ENCODE results near the gene CCDC187.

Gene CCDC187

GRCh38 chr9:136339958-136340310, 36.0 kb upstream of the CCDC187 start:
- no peak for DNase-seq

DNA sequence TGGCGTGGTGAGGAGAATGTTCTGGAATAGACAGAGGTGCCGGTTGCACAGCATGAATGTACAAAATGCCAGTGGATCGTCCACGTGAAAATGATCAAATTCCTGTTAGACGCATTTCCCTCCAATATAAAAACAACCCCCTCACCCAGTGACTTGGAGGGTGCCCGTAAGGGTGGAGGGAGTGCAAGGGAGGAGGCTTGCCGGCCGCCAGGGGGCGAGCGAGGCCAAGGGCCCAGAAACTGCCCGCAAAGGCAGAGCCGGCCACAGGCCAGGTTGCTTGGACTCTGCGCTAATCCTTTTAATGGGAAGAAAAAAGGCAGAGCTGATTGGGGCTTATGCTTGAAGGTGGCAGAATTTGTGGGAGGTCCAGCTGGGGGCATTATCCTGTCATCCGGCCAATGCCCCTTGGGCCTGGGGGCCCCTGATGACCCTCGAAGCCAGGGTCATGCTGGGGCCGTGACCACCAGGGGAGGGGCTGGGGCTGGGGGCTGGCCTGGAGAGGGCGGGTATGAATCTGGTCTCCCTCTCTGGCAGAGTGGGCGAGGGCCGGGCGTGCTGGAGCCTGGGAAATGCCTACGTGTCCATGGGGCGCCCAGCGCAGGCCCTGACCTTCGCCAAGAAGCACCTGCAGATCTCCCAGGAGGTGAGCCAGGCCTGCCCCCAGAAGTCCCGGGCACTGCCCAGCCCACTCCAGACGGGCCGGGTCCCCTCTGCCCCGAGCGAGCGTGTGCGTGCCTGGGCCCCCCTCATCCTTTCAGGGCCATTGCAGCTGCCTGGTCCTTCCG, 35.5 kb upstream of the CCDC187 start:
- peak in 40 of 51 donors; percentile 17 to 81 (median 47) for DNase-seq

- DNase-seq, result no peak
These were observed 34.6 kb upstream of the CCDC187 start for GRCh38 chr9:136338511-136338910.

- no peak for DNase-seq
These were observed 33.8 kb upstream of the CCDC187 start for GRCh38 chr9:136337416-136338395.

DNA sequence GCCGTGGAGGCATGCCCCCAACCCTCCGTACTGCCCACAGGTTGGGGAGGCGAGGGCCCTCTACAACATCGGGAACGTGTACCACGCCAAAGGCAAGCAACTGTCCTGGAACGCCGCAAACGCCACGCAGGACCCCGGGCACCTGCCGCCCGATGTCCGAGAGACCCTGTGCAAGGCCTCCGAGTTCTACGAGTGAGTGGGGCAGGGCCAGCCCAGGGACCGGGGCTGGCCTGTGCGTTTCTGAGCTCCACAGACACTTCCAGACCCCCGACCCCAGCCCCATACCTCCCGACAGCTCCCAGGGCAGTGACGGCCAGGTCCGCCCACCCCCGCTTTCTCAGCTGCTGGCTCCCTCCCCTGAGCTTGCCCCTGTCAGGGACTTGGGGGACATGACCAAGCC, 33.0 kb upstream of the CCDC187 start:
- DNase-seq, result no peak

- DNase-seq, result no peak
These were observed 32.4 kb upstream of the CCDC187 start for GRCh38 chr9:136336156-136336870.

DNA sequence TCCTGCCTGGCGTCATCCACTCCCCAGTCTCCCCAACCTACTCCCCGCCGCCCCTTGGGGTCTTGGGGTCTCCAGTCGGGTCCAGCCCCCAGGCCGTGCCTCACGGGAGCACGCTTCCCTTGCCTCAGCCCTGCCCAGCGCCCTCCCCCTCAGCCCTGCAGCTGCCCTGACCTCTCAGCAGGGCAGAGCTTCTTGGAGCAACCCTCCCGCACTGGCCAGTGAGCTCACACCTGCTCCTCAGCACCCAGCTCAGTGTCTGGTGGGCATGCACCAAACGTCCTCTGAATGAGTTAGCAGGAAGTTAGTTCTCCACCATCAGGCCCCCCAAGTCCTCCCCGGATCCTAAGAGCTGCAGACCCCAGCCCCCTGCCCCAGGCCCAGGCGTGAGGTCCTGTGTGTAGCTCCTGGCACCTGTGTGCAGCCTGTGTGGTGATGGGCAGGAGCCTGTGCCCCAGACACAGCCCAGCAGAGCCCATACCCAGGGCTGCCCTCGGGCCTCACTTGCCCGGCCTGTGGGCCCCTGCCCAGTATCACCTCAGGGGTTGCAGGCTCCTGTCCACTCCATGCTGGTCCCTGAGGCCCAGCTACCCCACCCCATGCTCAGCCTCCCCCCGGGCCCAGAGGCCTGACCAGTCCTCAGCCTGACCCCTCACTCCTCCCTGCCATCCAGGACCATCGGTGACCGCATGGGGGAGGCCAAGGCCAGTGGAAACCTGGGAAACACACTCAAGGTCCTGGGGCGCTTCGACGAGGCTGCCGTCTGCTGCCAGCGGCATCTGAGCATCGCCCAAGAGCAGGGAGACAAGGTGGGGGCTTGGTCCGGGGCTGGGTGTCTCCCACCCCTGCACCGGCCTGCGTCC, 31.6 kb upstream of the CCDC187 start:
- no peak for DNase-seq

DNA sequence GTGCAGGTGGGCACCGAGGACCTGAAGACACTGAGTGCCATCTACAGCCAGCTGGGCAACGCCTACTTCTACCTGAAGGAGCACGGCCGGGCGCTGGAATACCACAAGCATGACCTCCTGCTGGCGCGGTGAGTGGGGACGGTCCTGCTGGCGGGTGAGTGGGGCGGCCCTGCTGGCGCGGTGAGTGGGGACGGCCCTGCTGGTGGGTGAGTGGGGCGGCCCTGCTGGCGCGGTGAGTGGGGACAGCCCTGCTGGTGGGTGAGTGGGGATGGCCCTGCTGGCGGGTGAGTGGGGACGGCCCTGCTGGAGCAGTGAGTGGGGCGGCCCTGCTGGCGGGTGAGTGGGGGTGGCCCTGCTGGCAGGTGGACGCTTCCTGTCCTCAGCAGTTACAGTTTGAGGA, 30.6 kb upstream of the CCDC187 start:
- no peak for DNase-seq

DNA sequence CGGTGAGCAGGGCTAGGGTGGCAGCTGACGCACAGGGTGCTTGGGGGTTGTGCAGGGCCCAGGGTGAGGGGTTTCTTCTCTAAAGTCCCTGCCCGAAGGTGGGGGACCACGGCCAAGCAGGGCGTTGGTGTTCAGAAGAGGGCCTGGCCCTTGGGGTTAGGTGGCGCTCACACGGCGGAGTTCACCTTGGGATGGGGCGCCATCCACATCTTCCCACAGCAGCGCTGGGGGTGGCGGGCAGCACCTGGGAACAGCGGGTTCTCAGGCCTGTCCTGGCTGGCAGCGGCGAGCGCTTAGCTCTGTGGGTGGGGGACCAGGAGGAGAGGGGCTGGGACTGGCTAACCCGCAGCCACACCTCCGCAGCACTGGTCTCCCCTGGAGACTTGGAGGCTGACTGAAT, 29.6 kb upstream of the CCDC187 start:
- DNase-seq, result no peak

DNA sequence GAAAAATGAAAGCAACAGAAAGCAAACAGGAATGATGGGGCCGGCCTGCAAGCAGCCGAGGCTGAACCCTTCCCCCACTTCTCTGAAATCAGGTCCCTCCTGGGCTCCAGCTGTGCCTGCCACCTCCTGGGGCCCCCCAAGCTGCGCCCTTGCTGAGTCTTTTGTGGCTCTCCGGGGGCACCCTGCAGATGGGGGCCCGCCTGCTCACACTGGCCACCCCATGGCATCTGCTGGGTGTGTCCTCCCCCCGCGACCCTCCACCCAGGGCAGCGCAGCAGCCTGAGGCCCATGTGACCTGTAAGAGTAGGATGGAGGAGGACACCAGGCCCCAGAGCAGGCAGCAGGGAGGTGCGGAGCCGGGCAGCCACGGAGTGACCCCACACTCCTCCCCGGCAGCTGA, 29.2 kb upstream of the CCDC187 start:
- no peak for DNase-seq

DNA sequence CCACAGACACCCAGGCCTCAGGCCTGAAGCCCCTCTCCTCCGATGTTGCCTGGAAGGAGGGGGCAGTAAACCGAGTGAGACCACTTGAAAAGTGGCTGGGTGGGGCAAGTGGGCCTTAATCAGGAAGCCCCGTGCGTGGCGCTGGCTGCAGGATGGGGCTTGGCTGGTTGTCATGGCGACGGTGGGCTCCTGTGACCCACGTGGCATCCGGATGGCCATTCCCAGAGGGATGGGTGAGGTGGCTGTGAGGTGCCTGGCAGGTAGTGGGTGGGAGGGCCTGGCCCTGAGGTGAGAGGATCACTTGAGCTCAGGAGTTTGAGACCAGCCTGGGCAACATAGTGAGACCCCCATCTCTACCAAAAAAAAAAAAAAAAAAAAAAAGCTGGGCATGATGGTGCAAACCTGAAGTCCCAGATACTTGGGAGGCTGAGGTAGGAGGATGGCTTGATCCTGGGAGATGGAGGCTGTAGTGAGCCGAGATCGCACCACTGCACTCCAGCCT, 28.6 kb upstream of the CCDC187 start:
- DNase-seq, result no peak

DNA sequence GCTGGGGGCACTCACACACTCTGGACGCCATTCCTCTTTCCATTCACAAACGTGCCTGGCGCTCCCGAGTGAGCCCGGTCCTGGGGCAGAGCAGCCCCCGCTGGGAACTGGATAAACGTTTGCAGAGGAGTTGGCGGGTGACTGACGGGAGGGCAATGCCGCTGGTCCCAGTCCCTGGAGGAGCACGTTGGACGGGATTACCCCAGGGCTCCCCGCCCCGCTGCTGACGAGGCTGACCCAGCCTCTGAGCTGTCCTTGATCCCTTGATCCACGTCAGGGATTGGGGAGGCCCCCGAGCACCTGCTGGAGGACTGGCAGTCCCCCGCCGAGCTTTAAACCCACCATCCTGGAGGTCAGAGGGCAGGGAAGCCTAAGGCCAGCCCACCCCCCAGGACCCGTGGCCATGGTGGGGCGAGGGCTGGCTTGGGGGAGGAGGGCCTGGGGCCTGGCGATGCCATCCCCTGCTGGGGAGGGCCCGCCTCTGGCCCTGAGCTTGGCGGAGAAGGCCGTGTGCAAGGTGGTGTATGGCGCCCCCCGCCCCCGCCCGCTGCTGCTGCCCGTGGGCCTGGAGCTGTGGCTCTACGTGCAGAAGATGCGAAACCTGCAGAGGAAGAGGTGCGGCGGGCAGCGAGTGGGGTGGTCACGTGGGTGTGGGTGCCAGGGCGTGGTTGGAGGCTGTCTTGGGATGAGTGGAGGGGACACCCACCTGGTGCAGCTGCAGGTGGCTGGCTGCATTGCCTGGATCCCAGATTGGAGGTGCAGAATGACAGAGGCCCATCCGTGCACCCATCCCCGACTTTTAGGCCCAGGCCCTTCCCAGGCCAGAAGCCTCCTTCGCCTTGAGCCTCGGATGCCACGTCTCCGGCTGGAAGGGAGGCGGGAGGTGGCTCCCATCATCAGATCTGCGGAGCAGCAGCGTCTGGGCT, 27.9 kb upstream of the CCDC187 start:
- no peak for DNase-seq

DNA sequence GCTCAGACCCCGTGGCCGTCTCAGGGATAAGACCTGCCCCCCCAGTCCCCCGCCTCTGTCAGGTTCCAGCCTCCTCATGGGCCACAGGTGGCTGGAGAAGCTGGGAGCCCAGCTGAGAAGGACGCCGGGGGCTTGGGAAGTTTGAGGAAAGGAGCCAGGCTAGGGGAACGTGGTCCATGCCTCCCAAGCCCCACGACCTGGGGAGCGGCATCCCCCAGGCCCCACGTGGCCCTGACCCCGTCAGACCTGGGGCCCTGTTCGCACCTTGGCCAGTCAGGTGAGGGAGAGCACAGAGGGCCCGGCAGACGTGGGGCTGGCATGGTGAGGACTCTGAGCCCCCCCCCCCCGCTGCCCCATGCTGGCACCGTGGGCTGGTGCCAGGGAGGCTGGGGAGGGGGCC, 27.1 kb upstream of the CCDC187 start:
- DNase-seq, result no peak

DNA sequence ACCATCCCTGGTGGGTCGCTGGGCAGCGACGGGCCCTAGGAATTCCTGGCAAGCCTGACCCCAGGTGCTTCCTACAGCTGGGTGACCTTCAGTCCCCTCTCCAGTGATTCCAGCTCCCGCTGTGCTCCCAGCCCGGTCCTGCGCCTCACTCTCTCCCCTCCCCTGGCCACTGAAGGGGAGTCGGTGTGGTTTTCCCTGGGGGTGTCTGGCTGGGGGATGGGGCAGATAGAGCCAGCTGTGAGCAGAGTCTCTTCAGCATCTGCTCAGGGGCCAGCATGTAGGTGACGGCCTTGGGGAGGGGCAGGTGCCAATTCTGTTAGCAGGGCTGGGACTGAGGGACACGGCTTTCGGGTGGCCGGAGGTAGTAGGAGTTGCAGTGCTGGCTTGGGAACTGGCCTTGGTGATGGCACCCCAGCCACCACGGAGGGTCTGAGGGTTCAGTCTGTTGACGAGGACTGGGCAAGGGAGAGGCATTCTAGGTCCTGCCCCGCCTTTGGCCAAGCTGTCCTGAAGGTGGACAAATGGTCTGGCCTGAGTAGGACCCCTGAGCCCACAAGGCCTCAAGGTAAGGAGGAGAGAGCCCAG, 26.6 kb upstream of the CCDC187 start:
- DNase-seq, result no peak

DNA sequence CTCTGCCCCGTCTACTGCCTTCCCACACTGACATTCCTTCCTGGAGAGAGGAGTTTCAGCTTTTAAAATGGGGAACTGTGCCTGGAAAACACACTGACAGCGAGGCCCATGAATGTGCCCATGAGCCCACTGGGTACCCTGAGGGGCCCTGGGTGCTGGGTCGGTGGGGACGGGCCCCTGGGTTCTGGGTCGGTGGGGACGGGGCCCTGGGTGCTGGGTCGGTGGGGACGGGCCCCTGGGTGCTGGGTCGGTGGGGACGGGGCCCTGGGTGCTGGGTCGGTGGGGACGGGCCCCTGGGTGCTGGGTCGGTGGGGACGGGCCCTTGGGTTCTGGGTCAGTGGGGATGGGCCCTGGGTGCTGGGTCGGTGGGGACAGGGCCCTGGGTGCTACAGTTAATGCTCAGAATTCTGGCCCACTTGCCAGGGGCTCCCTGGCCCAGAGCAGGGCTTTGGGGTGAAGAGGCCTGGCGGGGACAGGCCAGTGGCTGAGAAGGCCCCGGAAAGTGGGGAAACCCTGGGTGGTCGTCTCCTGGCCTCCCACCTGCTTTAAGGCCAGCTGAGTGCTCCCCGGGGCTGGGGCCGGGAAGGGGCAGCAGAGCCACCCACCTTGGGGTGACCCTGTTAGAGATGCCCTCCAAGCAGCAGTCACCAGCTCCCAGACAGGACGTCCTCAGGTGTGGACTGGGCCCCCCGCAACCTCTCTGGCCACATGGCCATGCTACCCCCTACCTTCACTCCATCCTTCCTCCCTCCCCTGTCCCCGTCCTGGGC, 25.9 kb upstream of the CCDC187 start:
- no peak for DNase-seq

- DNase-seq, result no peak
These were observed 25.3 kb upstream of the CCDC187 start for GRCh38 chr9:136329211-136329627.

DNA sequence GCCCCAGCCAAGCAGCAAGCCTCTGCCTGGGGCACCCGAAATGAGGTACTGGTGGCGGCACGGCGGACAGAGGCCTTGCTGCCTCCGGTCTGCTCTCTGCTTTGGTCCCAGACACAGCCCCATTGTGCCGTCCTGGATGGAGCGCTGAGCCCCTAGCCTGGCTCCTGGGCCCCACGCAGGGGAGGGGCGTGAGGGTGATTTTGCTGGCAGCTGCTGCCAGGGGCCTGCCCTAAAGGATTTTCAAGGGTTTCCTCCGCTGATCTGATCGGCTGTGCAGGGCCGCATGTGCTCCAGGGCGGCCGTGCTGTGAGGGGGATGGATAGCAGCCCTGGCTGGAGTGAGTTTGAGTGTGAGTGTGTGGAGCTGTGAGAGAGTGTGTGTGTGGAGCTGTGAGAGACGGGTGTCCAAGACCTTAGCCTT, 24.7 kb upstream of the CCDC187 start:
- peak in 26 of 51 donors; percentile 17 to 72 (median 44) for DNase-seq

DNA sequence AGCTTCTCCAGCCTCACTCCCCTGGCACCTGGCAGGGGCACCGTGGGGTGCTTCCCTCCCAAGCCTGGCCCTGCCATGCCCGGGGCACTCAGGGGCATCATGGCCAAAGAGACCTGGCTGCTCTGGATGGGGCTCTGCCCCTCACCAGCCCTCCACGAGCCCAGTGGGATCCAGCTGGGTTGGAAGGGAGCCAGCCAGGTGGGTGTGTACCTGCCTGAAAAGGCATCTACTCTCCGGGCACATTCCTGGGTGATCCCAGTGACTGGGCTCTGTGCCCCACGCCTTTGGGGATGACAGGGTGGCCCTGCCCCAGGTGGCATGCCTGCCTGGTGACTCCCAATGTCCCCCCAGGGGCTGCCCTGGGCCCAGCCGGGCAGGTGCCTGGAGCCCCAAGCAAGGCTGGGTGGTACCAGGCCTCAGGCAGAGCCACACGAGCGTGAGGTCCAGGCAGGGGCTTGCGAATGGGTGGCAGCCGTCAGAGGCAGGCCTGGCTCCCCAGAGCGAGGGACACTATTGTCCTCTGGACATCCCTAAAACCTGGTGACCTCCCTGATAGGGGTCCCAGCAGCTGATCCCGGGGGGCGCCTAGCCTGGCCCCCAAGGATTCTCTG, 24.2 kb upstream of the CCDC187 start:
- DNase-seq, result peak in 1 of 51 donors; percentile 40

Data from hypothalamus (tissue), 51 donors.